Lower lobe of right lung (tissue), 2 donors: Measurements from ENCODE around the gene SRP14. TPM values are rescaled to one million over a fixed set of nuclear protein-coding genes. Genes with fewer than 3 reads are reported as not detected.
"Not testable (repeated sequence)": the region's sequence is repeated elsewhere in the genome, so short reads cannot be mapped to it uniquely, and the experiment has no call there.

ENCODE experiments used
- ATAC-seq, 2 donors: fragments of 200-7000 bp; cut with Tn5 transposase; one replicate each; pipeline ENCODE4 v1.9.1; 2020 to 2022; ENCODE audit warnings: mild to moderate bottlenecking in 2 of 2, moderate library complexity in 2 of 2
- DNase-seq: peaks from one replicate; pipeline ENCODE4 v3.0.0-alpha.2; 2020
- H3K27ac ChIP-seq: fragments of 200-600 bp; one replicate; pipeline ENCODE4 v1.8.0; 2022
- H3K27me3 ChIP-seq: fragments of 200-600 bp; one replicate; pipeline ENCODE4 v1.8.0; 2022; ENCODE audit warnings: low read depth
- H3K36me3 ChIP-seq: fragments of 200-600 bp; one replicate; pipeline ENCODE4 v1.8.0; 2022; ENCODE audit warnings: mild to moderate bottlenecking
- H3K4me1 ChIP-seq: fragments of 200-600 bp; one replicate; pipeline ENCODE4 v1.8.0; 2022
- H3K4me3 ChIP-seq: fragments of 200-600 bp; one replicate; pipeline ENCODE4 v1.8.0; 2022; ENCODE audit warnings: mild to moderate bottlenecking
- H3K9me3 ChIP-seq: fragments of 200-600 bp; one replicate; pipeline ENCODE4 v1.8.0; 2022
- intact Hi-C: fragments of 100-400 bp; cut with DNase I; formaldehyde crosslinking; loops from one replicate; pipeline ENCODE4 v1.11.0; 2022
- total RNA-seq: library from RNA; stranded (reverse); fragmentation: NEBNext Ultra II Directional; extraction: Animal tissue kit (Norgen Biotek cat#: 25700); gene quantifications from one replicate; pipeline ENCODE4 v1.2.1, GENCODE V29; 2021
- TF ChIP-seq, protein P1 (sequence below): fragments of 200-600 bp; IDR thresholded peaks from one replicate; pipeline ENCODE4 v1.8.0; 2022; ENCODE audit warnings: antibody characterized with exemption, mild to moderate bottlenecking
- donor health status: DM: no; HTN: yes; CAD: no; lungs with severe emphysema.

SRP14 gene
- total RNA-seq, 1 donor from 2014 or later, result 138 TPM

DNA sequence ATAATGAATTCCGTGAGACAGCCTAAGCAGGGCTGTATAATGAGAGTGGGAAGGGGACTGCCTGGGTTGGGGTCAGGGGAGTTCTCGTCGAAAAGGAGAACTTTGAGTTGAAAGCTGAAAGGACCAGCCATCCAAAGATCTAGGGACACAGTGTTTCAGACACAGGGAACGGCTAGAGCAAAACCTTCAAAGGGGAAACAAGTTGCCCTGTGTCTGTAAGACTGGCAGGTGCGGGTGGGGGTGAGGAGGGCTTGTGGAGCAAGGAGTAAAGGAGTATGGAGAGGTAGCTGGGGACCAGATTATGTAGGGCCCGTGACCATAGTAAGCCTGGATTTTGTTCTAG is 1.3 kb upstream of the SRP14 start:
- no peak for DNase-seq
- H3K36me3 ChIP-seq, result peaks cover 27% of the 10 kb centered on the region
- intact Hi-C loops, result loop anchor here (10.0 kb wide), 2 partner anchors 65 to 235 kb away; partner anchors contain the start of gene BMF

DNA sequence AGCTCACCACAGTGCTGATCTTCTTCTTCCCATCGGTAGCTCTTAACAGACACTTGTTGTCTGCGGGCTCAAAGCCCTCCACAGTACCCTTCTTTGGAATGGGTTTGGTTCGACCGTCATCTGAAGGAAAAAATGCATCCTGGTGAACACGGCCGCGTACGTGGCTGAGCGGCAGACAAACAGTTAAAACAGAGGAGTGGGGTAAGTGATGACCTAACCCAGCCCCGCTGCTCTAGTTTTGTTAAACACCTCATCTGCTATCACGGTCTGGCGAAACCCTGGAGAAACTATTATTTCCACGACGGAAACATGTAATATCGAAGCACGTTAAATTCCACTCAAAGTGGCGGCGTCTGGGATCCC is 725 bp downstream of the SRP14 start:
- Histone ChIP-seq H3K27ac (peak overlapping the region; percentile 94), H3K9me3 (no peaks in the 10 kb centered on the region), H3K27me3 (no peaks in the 10 kb centered on the region), H3K36me3 (peaks cover 47% of the 10 kb centered on the region), H3K4me3 (peak overlapping the region; percentile 76), H3K4me1 (peaks cover 30% of the 10 kb centered on the region)
- ATAC-seq (peak; percentile 1 to 4), DNase-seq (no peak)
- intact Hi-C loops, result no loop called here
- TF ChIP-seq, protein P1, sequence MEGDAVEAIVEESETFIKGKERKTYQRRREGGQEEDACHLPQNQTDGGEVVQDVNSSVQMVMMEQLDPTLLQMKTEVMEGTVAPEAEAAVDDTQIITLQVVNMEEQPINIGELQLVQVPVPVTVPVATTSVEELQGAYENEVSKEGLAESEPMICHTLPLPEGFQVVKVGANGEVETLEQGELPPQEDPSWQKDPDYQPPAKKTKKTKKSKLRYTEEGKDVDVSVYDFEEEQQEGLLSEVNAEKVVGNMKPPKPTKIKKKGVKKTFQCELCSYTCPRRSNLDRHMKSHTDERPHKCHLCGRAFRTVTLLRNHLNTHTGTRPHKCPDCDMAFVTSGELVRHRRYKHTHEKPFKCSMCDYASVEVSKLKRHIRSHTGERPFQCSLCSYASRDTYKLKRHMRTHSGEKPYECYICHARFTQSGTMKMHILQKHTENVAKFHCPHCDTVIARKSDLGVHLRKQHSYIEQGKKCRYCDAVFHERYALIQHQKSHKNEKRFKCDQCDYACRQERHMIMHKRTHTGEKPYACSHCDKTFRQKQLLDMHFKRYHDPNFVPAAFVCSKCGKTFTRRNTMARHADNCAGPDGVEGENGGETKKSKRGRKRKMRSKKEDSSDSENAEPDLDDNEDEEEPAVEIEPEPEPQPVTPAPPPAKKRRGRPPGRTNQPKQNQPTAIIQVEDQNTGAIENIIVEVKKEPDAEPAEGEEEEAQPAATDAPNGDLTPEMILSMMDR, result no peak

More for the DNA sequence above, 1.3 kb upstream of the SRP14 start:
- H3K4me1 ChIP-seq, result peaks cover 38% of the 10 kb centered on the region
- H3K4me3 ChIP-seq, result peak overlapping the region; percentile 76
- peak overlapping the region; percentile 94 for H3K27ac ChIP-seq
- TF ChIP-seq, protein P1, result no peak
- no peaks in the 10 kb centered on the region for H3K27me3 ChIP-seq
- ATAC-seq, result no peak
- H3K9me3 ChIP-seq, result no peaks in the 10 kb centered on the region

DNA sequence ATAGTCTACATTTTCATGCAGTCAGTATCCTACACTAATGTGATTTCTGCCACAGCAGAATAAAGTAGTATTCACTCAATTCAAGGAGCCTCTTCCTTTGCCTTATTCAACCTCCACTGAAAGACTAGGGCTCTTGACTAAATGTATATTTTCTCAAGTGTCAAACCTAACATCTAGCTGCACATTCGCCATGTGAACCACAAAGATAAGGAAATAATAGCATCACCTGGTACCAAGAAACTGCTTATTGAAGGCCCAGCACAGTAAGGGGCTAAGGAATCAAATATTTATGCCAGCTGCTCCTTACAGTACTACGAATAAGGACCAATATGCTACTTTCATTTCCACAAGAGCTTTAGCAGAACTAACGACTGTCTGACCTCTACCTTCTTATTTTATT is 1.3 kb downstream of the SRP14 start:
- DNase-seq, result no peak
- TF ChIP-seq, protein P1, result no peak

DNA sequence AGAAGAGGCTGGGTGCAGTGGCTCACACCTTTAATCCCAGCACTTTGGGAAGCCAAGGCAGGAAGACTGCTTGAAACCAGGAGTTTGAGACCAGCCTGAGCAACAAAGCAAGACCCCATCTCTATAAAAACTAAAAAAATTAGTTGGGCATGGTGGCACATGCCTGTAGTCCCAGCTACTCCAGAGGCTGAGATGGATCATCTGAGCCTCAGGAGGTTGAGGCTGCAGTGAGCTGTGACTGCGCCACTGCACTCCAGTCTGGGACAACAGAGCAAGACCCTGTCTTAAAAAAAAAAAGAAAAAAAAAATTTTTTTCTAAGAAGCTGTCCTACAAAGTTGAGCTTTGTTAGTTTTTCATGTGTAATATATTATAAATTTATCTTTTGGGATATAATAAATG is 3.8 kb downstream of the SRP14 start:
- H3K27ac ChIP-seq, ATAC-seq, H3K9me3 ChIP-seq, intact Hi-C loops, DNase-seq, H3K27me3 ChIP-seq, H3K4me3 ChIP-seq: not testable (repeated sequence)
- Histone ChIP-seq H3K4me1 (peaks cover 26% of the 10 kb centered on the region), H3K36me3 (peaks cover 77% of the 10 kb centered on the region)

More for the DNA sequence above, 1.3 kb downstream of the SRP14 start:
- Histone ChIP-seq H3K9me3 (no peaks in the 10 kb centered on the region), H3K4me3 (peak overlapping the region; percentile 76), H3K27me3 (no peaks in the 10 kb centered on the region), H3K27ac (peak overlapping the region; percentile 94), H3K4me1 (peaks cover 30% of the 10 kb centered on the region), H3K36me3 (peaks cover 52% of the 10 kb centered on the region)
- ATAC-seq, result no peak
- intact Hi-C loops, result no loop called here

DNA sequence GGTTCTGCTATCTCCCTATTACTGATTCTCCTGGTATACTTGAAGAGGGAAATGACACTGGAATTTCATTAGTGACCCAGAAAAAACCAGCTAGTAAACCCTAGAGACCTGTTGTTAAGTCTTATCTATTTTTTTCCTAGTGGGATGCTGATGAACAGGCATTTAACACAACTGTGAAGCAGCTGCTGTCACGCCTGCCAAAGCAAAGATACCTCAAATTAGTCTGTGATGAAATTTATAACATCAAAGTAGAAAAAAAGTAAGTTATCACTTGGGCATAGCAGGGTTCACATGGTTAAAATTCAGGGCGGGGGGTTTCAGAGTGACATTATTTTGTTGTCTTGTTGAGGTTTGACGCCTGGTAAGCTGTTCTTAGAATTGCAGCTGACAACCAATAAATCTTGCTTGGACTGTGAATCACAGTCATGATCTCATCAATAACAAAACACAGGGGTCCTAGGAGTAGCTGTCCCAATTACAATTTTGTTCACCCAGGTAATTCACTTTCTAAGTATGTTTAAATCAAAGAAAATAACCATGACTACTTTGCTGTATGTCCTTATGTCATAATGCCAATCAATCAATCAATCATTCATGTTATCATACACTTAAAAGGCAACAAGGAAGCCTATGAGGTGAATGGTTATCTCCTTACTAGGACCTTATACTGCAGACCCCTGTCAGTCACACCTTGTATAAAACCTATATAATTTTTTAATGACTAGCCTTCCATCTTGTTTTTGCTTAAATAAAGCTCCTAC is 4.6 kb downstream of the SRP14 start:
- Histone ChIP-seq H3K4me3 (no peak overlapping the region), H3K27ac (no peak overlapping the region), H3K27me3 (no peaks in the 10 kb centered on the region), H3K4me1 (peaks cover 20% of the 10 kb centered on the region), H3K36me3 (peaks cover 86% of the 10 kb centered on the region), H3K9me3 (no peaks in the 10 kb centered on the region)
- intact Hi-C loops, result no loop called here
- ATAC-seq (no peak), DNase-seq (no peak)
- TF ChIP-seq, protein P1, result no peak

DNA sequence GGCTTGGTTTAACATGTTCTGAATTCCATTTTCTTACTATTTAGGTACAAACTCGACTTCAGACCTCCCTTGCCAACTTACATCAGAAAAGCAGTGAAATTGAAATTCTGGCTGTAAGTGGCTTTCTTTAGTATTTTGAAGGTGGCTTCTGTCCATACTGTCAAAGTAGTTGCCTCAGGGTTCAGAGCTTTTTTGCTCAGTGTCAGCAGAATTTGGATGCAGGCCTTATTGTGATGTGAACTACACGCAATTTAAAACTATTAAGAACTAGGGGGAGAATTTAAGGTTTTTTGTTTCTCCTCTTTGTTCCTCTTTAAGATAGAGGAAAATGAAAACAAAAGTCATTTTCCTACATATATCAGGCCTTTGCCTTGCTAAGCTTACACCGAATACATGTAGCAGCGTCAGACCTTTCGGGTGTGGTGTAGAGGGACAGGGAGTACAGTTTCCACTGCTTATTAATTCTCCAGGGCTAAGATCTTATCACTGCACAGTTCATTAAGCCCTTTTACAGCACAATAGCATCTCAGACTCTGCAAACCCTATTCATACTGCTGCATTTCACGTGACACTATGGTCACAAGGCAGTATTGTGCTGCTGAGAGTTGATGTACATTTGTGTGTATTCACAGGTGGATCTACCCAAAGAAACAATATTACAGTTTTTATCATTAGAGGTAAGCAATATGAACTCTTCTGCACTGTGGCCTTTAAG is 6.7 kb downstream of the SRP14 start:
- intact Hi-C loops, result no loop called here
- TF ChIP-seq, protein P1, result no peak

More for the DNA sequence above, 6.7 kb downstream of the SRP14 start:
- no peak overlapping the region for H3K4me3 ChIP-seq
- peaks cover 97% of the 10 kb centered on the region for H3K36me3 ChIP-seq
- H3K27me3 ChIP-seq, result no peaks in the 10 kb centered on the region
- ATAC-seq (no peak), DNase-seq (no peak)
- H3K27ac ChIP-seq, result peak overlapping the region; percentile 37
- H3K4me1 ChIP-seq, result peaks cover 10% of the 10 kb centered on the region
- H3K9me3 ChIP-seq, result no peaks in the 10 kb centered on the region
